H9 (cell line): Measurements from ENCODE around the gene TMEM50B. TPM values are rescaled to one million over a fixed set of nuclear protein-coding genes. Genes with fewer than 3 reads are reported as not detected.

ENCODE experiments used
- DNase-seq: peaks from one replicate; pipeline ENCODE4 v3.0.0-alpha.2; 2017
- H2AFZ ChIP-seq: one replicate; pipeline ENCODE4 v1.6.1; 2013; ENCODE audit warnings: mild to moderate bottlenecking, low read length, control low read depth, moderate library complexity
- H2AK5ac ChIP-seq: 2 replicates; pipeline ENCODE4 v1.6.1; 2013; ENCODE audit warnings: low read length, control low read depth, mixed read lengths; ENCODE audit not compliant: insufficient read length
- H2BK120ac ChIP-seq: one replicate; pipeline ENCODE4 v1.6.1; 2013; ENCODE audit warnings: low read depth, mild to moderate bottlenecking, low read length, control low read depth, inconsistent platforms; ENCODE audit not compliant: poor library complexity, severe bottlenecking
- H2BK12ac ChIP-seq: 2 replicates; pipeline ENCODE4 v1.6.1; 2013; ENCODE audit warnings: low read length, control low read depth, mixed read lengths, low read depth; ENCODE audit not compliant: insufficient read length
- H2BK15ac ChIP-seq: 2 replicates; pipeline ENCODE4 v1.6.1; 2013; ENCODE audit warnings: low read depth, low read length, control low read depth
- H2BK20ac ChIP-seq: one replicate; pipeline ENCODE4 v1.6.1; 2013; ENCODE audit warnings: low read depth, mild to moderate bottlenecking, low read length, control low read depth, inconsistent platforms; ENCODE audit not compliant: poor library complexity, severe bottlenecking
- H2BK5ac ChIP-seq: 2 replicates; pipeline ENCODE4 v1.6.1; 2013; ENCODE audit warnings: low read length, control low read depth, mixed read lengths; ENCODE audit not compliant: insufficient read length
- H3K14ac ChIP-seq: 2 replicates; pipeline ENCODE4 v1.6.1; 2013; ENCODE audit warnings: low read length, control low read depth; ENCODE audit not compliant: insufficient read depth
- H3K18ac ChIP-seq: 2 replicates; pipeline ENCODE4 v1.6.1; 2013; ENCODE audit warnings: low read depth, mild to moderate bottlenecking, mixed read lengths, low read length, control low read depth; ENCODE audit not compliant: insufficient read length
- H3K23ac ChIP-seq: 2 replicates; pipeline ENCODE4 v1.6.1; 2013; ENCODE audit warnings: low read length, control low read depth, mixed read lengths, low read depth; ENCODE audit not compliant: insufficient read length
- H3K23me2 ChIP-seq: 2 replicates; pipeline ENCODE4 v1.6.1; 2013; ENCODE audit warnings: low read depth, mild to moderate bottlenecking, mixed read lengths, low read length, control low read depth; ENCODE audit not compliant: insufficient read length, poor library complexity, severe bottlenecking
- H3K27ac ChIP-seq: 2 replicates; pipeline ENCODE4 v1.5.1; 2013; ENCODE audit warnings: low read length, control low read depth, mixed read lengths, low read depth; ENCODE audit not compliant: insufficient read length
- H3K27me3 ChIP-seq: 2 replicates; pipeline ENCODE4 v1.6.1; 2013; ENCODE audit warnings: low read length, control low read depth, inconsistent platforms; ENCODE audit not compliant: insufficient read depth
- H3K4ac ChIP-seq: 2 replicates; pipeline ENCODE4 v1.6.1; 2013; ENCODE audit warnings: low read depth, mild to moderate bottlenecking, control low read depth, inconsistent platforms, low read length, moderate library complexity
- H3K4me1 ChIP-seq: 2 replicates; pipeline ENCODE4 v1.6.1; 2013; ENCODE audit warnings: low read length, control low read depth, inconsistent platforms; ENCODE audit not compliant: insufficient read depth
- H3K4me2 ChIP-seq: 2 replicates; pipeline ENCODE4 v1.6.1; 2013; ENCODE audit warnings: low read length, control low read depth, mixed read lengths; ENCODE audit not compliant: insufficient read length, insufficient read depth
- H3K56ac ChIP-seq: 2 replicates; pipeline ENCODE4 v1.6.1; 2013; ENCODE audit warnings: low read depth, mild to moderate bottlenecking, mixed read lengths, low read length, control low read depth; ENCODE audit not compliant: insufficient read length
- H3K79me1 ChIP-seq: 2 replicates; pipeline ENCODE4 v1.6.1; 2013; ENCODE audit warnings: low read depth, mild to moderate bottlenecking, moderate library complexity, low read length, control low read depth, inconsistent platforms; ENCODE audit not compliant: insufficient read depth, poor library complexity, severe bottlenecking
- H3K79me2 ChIP-seq: 2 replicates; pipeline ENCODE4 v1.6.1; 2013; ENCODE audit warnings: low read length, control low read depth, inconsistent platforms; ENCODE audit not compliant: insufficient read depth
- H3K9ac ChIP-seq: 2 replicates; pipeline ENCODE4 v1.6.1; 2013; ENCODE audit warnings: low read length, control low read depth, mixed read lengths; ENCODE audit not compliant: insufficient read length; ENCODE audit errors: extremely low read depth
- H3K9me3 ChIP-seq: one replicate; pipeline ENCODE4 v1.6.1; 2013; ENCODE audit warnings: low read depth, low read length, inconsistent platforms; ENCODE audit not compliant: control insufficient read depth
- H3T11ph ChIP-seq: one replicate; pipeline ENCODE4 v1.6.1; 2013; ENCODE audit warnings: mild to moderate bottlenecking, low read length, control low read depth, inconsistent platforms
- H4K20me1 ChIP-seq: one replicate; pipeline ENCODE4 v1.6.1; 2013; ENCODE audit not compliant: control insufficient read depth, insufficient read length, insufficient read depth
- H4K5ac ChIP-seq: 2 replicates; pipeline ENCODE4 v1.6.1; 2013; ENCODE audit warnings: low read depth, mild to moderate bottlenecking, mixed read lengths, low read length, control low read depth; ENCODE audit not compliant: insufficient read length
- H4K8ac ChIP-seq: replicated peaks from 2 replicates; pipeline ENCODE4 v1.6.1; 2013; ENCODE audit warnings: low read length, control low read depth, mixed read lengths, low read depth; ENCODE audit not compliant: insufficient read length
- H4K91ac ChIP-seq: 2 replicates; pipeline ENCODE4 v1.6.1; 2013; ENCODE audit warnings: low read depth, mild to moderate bottlenecking, moderate library complexity, mixed read lengths, low read length, control low read depth; ENCODE audit not compliant: insufficient read length
- H3K27ac Mint-ChIP-seq, 3 experiments: 2 replicates in 2 of 3; 3 replicates in 1 of 3; pipeline ENCODE4 v1.8.0; 2020 to 2021; ENCODE audit warnings: mixed read lengths in 3 of 3, mild to moderate bottlenecking in 1 of 3, moderate library complexity in 1 of 3
- H3K27me3 Mint-ChIP-seq: 2 replicates; pipeline ENCODE4 v1.8.0; 2021; ENCODE audit warnings: low read depth, mild to moderate bottlenecking, moderate library complexity, mixed read lengths
- H3K36me3 Mint-ChIP-seq, 3 experiments: 2 replicates in 2 of 3; 3 replicates in 1 of 3; pipeline ENCODE4 v1.8.0; 2020 to 2021; ENCODE audit warnings: low read depth in 3 of 3, mixed read lengths in 3 of 3; ENCODE audit not compliant: insufficient read depth in 1 of 3
- H3K4me1 Mint-ChIP-seq, 2 experiments: 2 replicates each; pipeline ENCODE4 v1.8.0; 2020; ENCODE audit warnings: mixed read lengths in 2 of 2
- H3K4me3 Mint-ChIP-seq, 2 experiments: 2 replicates in 1 of 2; 3 replicates in 1 of 2; pipeline ENCODE4 v1.8.0; 2020 to 2021; ENCODE audit warnings: mild to moderate bottlenecking in 2 of 2, mixed read lengths in 2 of 2, moderate library complexity in 1 of 2
- H3K9me3 Mint-ChIP-seq, 2 experiments: 2 replicates in 1 of 2; 3 replicates in 1 of 2; pipeline ENCODE4 v1.8.0; 2020; ENCODE audit warnings: mild to moderate bottlenecking in 2 of 2, mixed read lengths in 2 of 2, moderate library complexity in 1 of 2
- CTCF ChIP-seq: fragments of 200-600 bp; sonication (generic); conservative IDR thresholded peaks from 3 replicates; pipeline ENCODE4 v1.8.0; 2021; ENCODE audit warnings: antibody characterized with exemption, mild to moderate bottlenecking
- WGBS: extraction: QIAGEN DNeasy Blood & Tissue Kit; methylation state at CpG from one replicate; pipeline ENCODE4 v1.1.7; 2013; ENCODE audit warnings: missing lambda C conversion rate, low lambda C conversion rate, mixed read lengths; ENCODE audit not compliant: insufficient read length; ENCODE audit errors: extremely low coverage; 5-methylcytosine and 5-hydroxymethylcytosine counted together
- total RNA-seq: library from RNA; stranded (reverse); gene quantifications from 2 replicates; pipeline ENCODE4 v1.2.1, GENCODE V29; 2021

Gene TMEM50B
- total RNA-seq, 1 experiment from 2014 or later, result 17.6 TPM

GRCh38 chr21:33480481-33481103, 818 bp upstream of the TMEM50B start:
- no peaks in the 10 kb centered on the region; a peak in 2 of 7 replicates for H3K36me3 Mint-ChIP-seq
- no peak; the same call in 2 of the 3 replicates for TF ChIP-seq CTCF
- H3K4me1 Mint-ChIP-seq, result peaks cover 6 to 8% of the 10 kb centered on the region in 2 experiments
- Histone ChIP-seq H2AK5ac (no peak overlapping the region), H3K27ac (peak overlapping the region; percentile 55), H3T11ph (no peak overlapping the region), H3K23ac (no peak overlapping the region), H3K23me2 (peaks cover 20% of the 10 kb centered on the region), H3K27me3 (no peaks in the 10 kb centered on the region), H3K4ac (no peak overlapping the region), H3K18ac (no peak overlapping the region), H2BK120ac (no peak overlapping the region), H3K4me2 (peak overlapping the region; percentile 87), H2AFZ (peak overlapping the region; percentile 88), H4K8ac (no peak overlapping the region), H3K79me2 (no peaks in the 10 kb centered on the region), H3K9me3 (no peaks in the 10 kb centered on the region), H3K56ac (no peak overlapping the region), H2BK12ac (no peak overlapping the region), H4K91ac (no peak overlapping the region), H2BK15ac (no peak overlapping the region), H3K9ac (peak overlapping the region; percentile 92), H3K4me1 (peaks cover 2% of the 10 kb centered on the region; the same call in 1 of the 2 replicates), H2BK20ac (no peak overlapping the region), H4K5ac (no peak overlapping the region), H3K14ac (0 out of 2 replicates have a peak overlapping the region, but pooled peaks have one; percentile 78), H2BK5ac (no peak overlapping the region), H4K20me1 (no peaks in the 10 kb centered on the region), H3K79me1 (peaks cover 2% of the 10 kb centered on the region)
- H3K27ac Mint-ChIP-seq, result peak overlapping the region; percentile 93 to 97 (median 96)
- peak overlapping the region; percentile 83 to 95 for H3K4me3 Mint-ChIP-seq
- H3K9me3 Mint-ChIP-seq, result no peaks in the 10 kb centered on the region
- WGBS, result no CpG with 5 or more reads among the region's 17 CpGs
- no peak for DNase-seq
- peaks cover 2% of the 10 kb centered on the region; the same call in 1 of the 2 replicates for H3K27me3 Mint-ChIP-seq
